HepG2 (cell line): ENCODE data around the gene BMP6. TPM values are rescaled to one million over a fixed set of nuclear protein-coding genes. Genes with fewer than 3 reads are reported as not detected.

ENCODE experiments used
- KDM5B ChIP-seq: sonication (generic); formaldehyde crosslinking; IDR thresholded peaks from 2 replicates; pipeline ENCODE4 v1.4.0; 2020; ENCODE audit warnings: missing genetic modification reagents, mild to moderate bottlenecking, borderline replicate concordance
- SMAD1 ChIP-seq: sonication (generic); formaldehyde crosslinking; IDR thresholded peaks from 2 replicates; pipeline ENCODE4 v1.4.0; 2020; ENCODE audit warnings: missing genetic modification reagents, low read depth, mild to moderate bottlenecking, borderline replicate concordance
- ZFP41 ChIP-seq: sonication (generic); formaldehyde crosslinking; IDR thresholded peaks from 2 replicates; pipeline ENCODE4 v1.4.0; 2020; ENCODE audit warnings: mild to moderate bottlenecking, missing genetic modification reagents, borderline replicate concordance
- ZNF10 ChIP-seq: sonication (generic); formaldehyde crosslinking; IDR thresholded peaks from 2 replicates; pipeline ENCODE4 v1.4.0; 2020; ENCODE audit warnings: mild to moderate bottlenecking, low read depth, missing genetic modification reagents, borderline replicate concordance
- ZNF256 ChIP-seq: sonication (generic); formaldehyde crosslinking; conservative IDR thresholded peaks from 2 replicates; pipeline ENCODE4 v1.4.0; 2020; ENCODE audit warnings: missing genetic modification reagents
- ZNF446 ChIP-seq: sonication (generic); formaldehyde crosslinking; IDR thresholded peaks from 2 replicates; pipeline ENCODE4 v1.5.0; 2020; ENCODE audit warnings: mild to moderate bottlenecking, missing genetic modification reagents
- ZNF557 ChIP-seq: sonication (generic); formaldehyde crosslinking; IDR thresholded peaks from 2 replicates; pipeline ENCODE4 v1.4.0; 2020; ENCODE audit warnings: missing genetic modification reagents
- ZNF652 ChIP-seq: IDR thresholded peaks from 2 replicates; pipeline ENCODE4 v1.6.1; 2016; ENCODE audit warnings: low read depth, borderline replicate concordance
- ZNF749 ChIP-seq: sonication (generic); formaldehyde crosslinking; IDR thresholded peaks from 2 replicates; pipeline ENCODE4 v1.8.0; 2022; ENCODE audit warnings: mild to moderate bottlenecking, missing genetic modification reagents, moderate library complexity, borderline replicate concordance
- ZSCAN30 ChIP-seq: sonication (generic); formaldehyde crosslinking; IDR thresholded peaks from 2 replicates; pipeline ENCODE4 v1.5.0; 2020; ENCODE audit warnings: mild to moderate bottlenecking, missing genetic modification reagents
- polyA plus RNA-seq, 8 experiments: library from polyadenylated mRNA; depleted of rRNA in 3 of 8; stranded (reverse) in 7 of 8; unstranded in 1 of 8; fragments of >200 nt; fragmentation: Illumina TruSeq in 4 of 8; extraction: Trizol in 4 of 8; gene quantifications; 2 replicates each; pipeline versions ENCODE4 v1.2.1 to v1.2.3, GENCODE V29; 2011 to 2016; ENCODE audit warnings: low read depth in 4 of 8, missing spikeins in 1 of 8, mixed read lengths in 1 of 8; ENCODE audit not compliant: insufficient read depth in 1 of 8
- total RNA-seq, 5 experiments: library from RNA; depleted of rRNA; stranded (reverse); fragments of >200 nt; fragmentation: Illumina TruSeq; extraction: Trizol; gene quantifications; 2 replicates each; pipeline ENCODE4 v1.2.3, GENCODE V29; 2016; ENCODE audit warnings: low read depth in 1 of 5
- TF ChIP-seq, protein P1 (sequence below): sonication (generic); formaldehyde crosslinking; IDR thresholded peaks from 2 replicates; pipeline ENCODE4 v1.5.0; 2020; ENCODE audit warnings: mild to moderate bottlenecking, missing genetic modification reagents, borderline replicate concordance
- TF ChIP-seq, protein P2 (sequence below): sonication (generic); formaldehyde crosslinking; IDR thresholded peaks from 2 replicates; pipeline ENCODE4 v1.4.0; 2020; ENCODE audit warnings: missing genetic modification reagents
- TF ChIP-seq, protein P3 (sequence below): sonication (generic); formaldehyde crosslinking; IDR thresholded peaks from 2 replicates; pipeline ENCODE4 v1.9.0; 2021; ENCODE audit warnings: missing genetic modification reagents, borderline replicate concordance
- TF ChIP-seq, protein P4 (sequence below): sonication (generic); formaldehyde crosslinking; IDR thresholded peaks from 2 replicates; pipeline ENCODE4 v1.5.0; 2020; ENCODE audit warnings: missing genetic modification reagents, mild to moderate bottlenecking, borderline replicate concordance

Gene BMP6
- total and polyA plus RNA-seq, 2 of the 13 experiments (the other 11 are each of a cell fraction or from before 2014, with no cell fraction given) = 0.09 to 0.18 TPM

DNA sequence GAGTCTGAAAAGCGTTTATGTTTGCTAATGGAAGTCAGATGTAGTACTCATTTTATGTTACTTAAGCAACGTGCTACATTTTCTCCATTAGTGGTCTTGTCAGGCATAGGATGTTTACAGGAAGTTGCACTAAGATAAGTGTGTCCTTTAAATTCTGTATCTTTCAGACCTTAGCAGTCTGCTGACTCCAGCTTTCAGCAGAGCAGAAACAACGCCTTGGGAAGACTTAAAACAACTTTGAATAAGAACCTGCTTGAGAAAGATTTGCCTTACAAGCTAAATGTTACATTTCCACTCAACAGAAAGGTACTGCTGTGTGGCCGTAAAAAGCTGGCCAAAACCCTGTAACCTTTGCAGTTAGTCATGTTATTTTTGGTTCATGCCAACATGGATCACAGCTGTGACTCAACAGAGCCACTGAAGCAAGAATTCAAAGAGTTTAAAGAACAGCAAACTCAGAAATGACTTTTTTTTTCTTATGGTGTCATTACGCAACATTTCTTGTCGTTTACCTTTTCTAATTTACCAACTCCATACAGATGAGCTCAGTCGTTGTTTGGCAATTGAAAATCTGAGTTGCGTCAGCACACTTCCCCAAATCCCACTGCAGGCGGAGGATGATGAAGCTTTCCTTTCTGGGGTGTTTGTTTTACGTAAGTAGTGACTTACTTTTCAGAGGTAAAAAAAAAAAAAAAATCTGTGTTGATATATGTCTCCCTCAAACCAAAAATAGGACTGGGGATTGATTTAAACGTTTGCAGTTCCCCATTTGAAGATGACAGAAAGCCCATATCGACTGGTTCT is 27.9 kb upstream of the BMP6 start (continued):
- TF ChIP-seq, protein P1, sequence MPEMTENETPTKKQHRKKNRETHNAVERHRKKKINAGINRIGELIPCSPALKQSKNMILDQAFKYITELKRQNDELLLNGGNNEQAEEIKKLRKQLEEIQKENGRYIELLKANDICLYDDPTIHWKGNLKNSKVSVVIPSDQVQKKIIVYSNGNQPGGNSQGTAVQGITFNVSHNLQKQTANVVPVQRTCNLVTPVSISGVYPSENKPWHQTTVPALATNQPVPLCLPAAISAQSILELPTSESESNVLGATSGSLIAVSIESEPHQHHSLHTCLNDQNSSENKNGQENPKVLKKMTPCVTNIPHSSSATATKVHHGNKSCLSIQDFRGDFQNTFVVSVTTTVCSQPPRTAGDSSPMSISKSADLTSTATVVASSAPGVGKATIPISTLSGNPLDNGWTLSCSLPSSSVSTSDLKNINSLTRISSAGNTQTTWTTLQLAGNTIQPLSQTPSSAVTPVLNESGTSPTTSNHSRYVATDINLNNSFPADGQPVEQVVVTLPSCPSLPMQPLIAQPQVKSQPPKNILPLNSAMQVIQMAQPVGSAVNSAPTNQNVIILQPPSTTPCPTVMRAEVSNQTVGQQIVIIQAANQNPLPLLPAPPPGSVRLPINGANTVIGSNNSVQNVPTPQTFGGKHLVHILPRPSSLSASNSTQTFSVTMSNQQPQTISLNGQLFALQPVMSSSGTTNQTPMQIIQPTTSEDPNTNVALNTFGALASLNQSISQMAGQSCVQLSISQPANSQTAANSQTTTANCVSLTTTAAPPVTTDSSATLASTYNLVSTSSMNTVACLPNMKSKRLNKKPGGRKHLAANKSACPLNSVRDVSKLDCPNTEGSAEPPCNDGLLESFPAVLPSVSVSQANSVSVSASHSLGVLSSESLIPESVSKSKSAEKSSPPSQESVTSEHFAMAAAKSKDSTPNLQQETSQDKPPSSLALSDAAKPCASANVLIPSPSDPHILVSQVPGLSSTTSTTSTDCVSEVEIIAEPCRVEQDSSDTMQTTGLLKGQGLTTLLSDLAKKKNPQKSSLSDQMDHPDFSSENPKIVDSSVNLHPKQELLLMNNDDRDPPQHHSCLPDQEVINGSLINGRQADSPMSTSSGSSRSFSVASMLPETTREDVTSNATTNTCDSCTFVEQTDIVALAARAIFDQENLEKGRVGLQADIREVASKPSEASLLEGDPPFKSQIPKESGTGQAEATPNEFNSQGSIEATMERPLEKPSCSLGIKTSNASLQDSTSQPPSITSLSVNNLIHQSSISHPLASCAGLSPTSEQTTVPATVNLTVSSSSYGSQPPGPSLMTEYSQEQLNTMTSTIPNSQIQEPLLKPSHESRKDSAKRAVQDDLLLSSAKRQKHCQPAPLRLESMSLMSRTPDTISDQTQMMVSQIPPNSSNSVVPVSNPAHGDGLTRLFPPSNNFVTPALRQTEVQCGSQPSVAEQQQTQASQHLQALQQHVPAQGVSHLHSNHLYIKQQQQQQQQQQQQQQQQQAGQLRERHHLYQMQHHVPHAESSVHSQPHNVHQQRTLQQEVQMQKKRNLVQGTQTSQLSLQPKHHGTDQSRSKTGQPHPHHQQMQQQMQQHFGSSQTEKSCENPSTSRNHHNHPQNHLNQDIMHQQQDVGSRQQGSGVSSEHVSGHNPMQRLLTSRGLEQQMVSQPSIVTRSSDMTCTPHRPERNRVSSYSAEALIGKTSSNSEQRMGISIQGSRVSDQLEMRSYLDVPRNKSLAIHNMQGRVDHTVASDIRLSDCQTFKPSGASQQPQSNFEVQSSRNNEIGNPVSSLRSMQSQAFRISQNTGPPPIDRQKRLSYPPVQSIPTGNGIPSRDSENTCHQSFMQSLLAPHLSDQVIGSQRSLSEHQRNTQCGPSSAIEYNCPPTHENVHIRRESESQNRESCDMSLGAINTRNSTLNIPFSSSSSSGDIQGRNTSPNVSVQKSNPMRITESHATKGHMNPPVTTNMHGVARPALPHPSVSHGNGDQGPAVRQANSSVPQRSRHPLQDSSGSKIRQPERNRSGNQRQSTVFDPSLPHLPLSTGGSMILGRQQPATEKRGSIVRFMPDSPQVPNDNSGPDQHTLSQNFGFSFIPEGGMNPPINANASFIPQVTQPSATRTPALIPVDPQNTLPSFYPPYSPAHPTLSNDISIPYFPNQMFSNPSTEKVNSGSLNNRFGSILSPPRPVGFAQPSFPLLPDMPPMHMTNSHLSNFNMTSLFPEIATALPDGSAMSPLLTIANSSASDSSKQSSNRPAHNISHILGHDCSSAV (CRISPR knock-in tag) = no peak
- TF ChIP-seq ZFP41 (CRISPR knock-in tag) (no peak), ZNF557 (CRISPR knock-in tag) (no peak), ZNF10 (CRISPR knock-in tag) (no peak), ZNF446 (no peak), ZNF749 (CRISPR knock-in tag) (no peak), ZNF652 (CRISPR knock-in tag) (no peak), SMAD1 (CRISPR knock-in tag) (no peak), KDM5B (CRISPR knock-in tag) (no peak), ZSCAN30 (no peak), ZNF256 (CRISPR knock-in tag) (no peak)
- TF ChIP-seq, protein P2, sequence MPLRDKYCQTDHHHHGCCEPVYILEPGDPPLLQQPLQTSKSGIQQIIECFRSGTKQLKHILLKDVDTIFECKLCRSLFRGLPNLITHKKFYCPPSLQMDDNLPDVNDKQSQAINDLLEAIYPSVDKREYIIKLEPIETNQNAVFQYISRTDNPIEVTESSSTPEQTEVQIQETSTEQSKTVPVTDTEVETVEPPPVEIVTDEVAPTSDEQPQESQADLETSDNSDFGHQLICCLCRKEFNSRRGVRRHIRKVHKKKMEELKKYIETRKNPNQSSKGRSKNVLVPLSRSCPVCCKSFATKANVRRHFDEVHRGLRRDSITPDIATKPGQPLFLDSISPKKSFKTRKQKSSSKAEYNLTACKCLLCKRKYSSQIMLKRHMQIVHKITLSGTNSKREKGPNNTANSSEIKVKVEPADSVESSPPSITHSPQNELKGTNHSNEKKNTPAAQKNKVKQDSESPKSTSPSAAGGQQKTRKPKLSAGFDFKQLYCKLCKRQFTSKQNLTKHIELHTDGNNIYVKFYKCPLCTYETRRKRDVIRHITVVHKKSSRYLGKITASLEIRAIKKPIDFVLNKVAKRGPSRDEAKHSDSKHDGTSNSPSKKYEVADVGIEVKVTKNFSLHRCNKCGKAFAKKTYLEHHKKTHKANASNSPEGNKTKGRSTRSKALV (CRISPR knock-in tag) = no peak
- TF ChIP-seq, protein P3, sequence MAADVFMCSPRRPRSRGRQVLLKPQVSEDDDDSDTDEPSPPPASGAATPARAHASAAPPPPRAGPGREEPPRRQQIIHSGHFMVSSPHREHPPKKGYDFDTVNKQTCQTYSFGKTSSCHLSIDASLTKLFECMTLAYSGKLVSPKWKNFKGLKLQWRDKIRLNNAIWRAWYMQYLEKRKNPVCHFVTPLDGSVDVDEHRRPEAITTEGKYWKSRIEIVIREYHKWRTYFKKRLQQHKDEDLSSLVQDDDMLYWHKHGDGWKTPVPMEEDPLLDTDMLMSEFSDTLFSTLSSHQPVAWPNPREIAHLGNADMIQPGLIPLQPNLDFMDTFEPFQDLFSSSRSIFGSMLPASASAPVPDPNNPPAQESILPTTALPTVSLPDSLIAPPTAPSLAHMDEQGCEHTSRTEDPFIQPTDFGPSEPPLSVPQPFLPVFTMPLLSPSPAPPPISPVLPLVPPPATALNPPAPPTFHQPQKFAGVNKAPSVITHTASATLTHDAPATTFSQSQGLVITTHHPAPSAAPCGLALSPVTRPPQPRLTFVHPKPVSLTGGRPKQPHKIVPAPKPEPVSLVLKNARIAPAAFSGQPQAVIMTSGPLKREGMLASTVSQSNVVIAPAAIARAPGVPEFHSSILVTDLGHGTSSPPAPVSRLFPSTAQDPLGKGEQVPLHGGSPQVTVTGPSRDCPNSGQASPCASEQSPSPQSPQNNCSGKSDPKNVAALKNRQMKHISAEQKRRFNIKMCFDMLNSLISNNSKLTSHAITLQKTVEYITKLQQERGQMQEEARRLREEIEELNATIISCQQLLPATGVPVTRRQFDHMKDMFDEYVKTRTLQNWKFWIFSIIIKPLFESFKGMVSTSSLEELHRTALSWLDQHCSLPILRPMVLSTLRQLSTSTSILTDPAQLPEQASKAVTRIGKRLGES (CRISPR knock-in tag) = no peak
- TF ChIP-seq, protein P4, sequence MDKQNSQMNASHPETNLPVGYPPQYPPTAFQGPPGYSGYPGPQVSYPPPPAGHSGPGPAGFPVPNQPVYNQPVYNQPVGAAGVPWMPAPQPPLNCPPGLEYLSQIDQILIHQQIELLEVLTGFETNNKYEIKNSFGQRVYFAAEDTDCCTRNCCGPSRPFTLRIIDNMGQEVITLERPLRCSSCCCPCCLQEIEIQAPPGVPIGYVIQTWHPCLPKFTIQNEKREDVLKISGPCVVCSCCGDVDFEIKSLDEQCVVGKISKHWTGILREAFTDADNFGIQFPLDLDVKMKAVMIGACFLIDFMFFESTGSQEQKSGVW (CRISPR knock-in tag) = no peak
